Endothelial cell of umbilical vein (primary cell): ENCODE measurements around the gene USP49. TPM values are rescaled to one million over a fixed set of nuclear protein-coding genes. Genes with fewer than 3 reads are reported as not detected.

ENCODE experiments used
- BruUV-seq: library from RNA; stranded (reverse); fragments of 400-500 nt; replicated peaks from 2 replicates; lab custom pipeline; 2021; lab: Mats Ljungman, UMichigan
- CTCF ChIA-PET: fragments of 300-600, 350-600 bp; sonication (Branson Sonifier 250); formaldehyde crosslinking; loops from one replicate; lab custom pipeline; 2021; ENCODE audit warnings: antibody characterized with exemption, inconsistent platforms; lab: Charles Lee
- POLR2A ChIA-PET: fragments of 300-600, 350-600 bp; sonication (Branson Sonifier 250); formaldehyde crosslinking; loops from one replicate; lab custom pipeline; 2021; ENCODE audit warnings: antibody characterized with exemption, inconsistent platforms; lab: Charles Lee
- DNase-seq: peaks from one replicate; pipeline ENCODE4 v3.0.0-alpha.2; 2011; ENCODE audit warnings: low read depth, low spot score
- FAIRE-seq: peaks from 2 replicates; lab custom pipeline; 2011; peaks lifted over from hg19 to GRCh38; lab: Jason Lieb, UNC
- H2AFZ ChIP-seq: 2 replicates; pipeline ENCODE4 v1.6.0; 2012; ENCODE audit warnings: low read depth, low read length, control low read depth, inconsistent platforms
- H3K27ac ChIP-seq: 2 replicates; pipeline ENCODE4 v1.5.1; 2011; ENCODE audit warnings: low read depth, mild to moderate bottlenecking, control low read depth, low read length, moderate library complexity; ENCODE audit not compliant: insufficient read depth
- H3K27me3 ChIP-seq, 2 experiments: 2 replicates each; pipeline versions ENCODE4 v1.6.0 to v1.6.1; 2011; ENCODE audit warnings: low read length in 2 of 2, mixed read lengths in 1 of 2; ENCODE audit not compliant: control insufficient read depth in 2 of 2, insufficient read depth in 2 of 2
- H3K36me3 ChIP-seq, 2 experiments: 2 replicates in 1 of 2; 3 replicates in 1 of 2; pipeline ENCODE4 v1.5.1; 2011; ENCODE audit warnings: low read length in 2 of 2, mild to moderate bottlenecking in 1 of 2, moderate library complexity in 1 of 2; ENCODE audit not compliant: control insufficient read depth in 2 of 2, insufficient read depth in 2 of 2; ENCODE audit errors: extremely low read depth in 1 of 2
- H3K4me1 ChIP-seq: 3 replicates; pipeline ENCODE4 v1.5.1; 2011; ENCODE audit warnings: mild to moderate bottlenecking, low read length; ENCODE audit not compliant: control insufficient read depth, insufficient read depth; ENCODE audit errors: extremely low read depth
- H3K4me2 ChIP-seq: 2 replicates; pipeline ENCODE4 v1.6.1; 2011; ENCODE audit warnings: low read length, control low read depth, mixed read lengths; ENCODE audit not compliant: insufficient read depth
- H3K4me3 ChIP-seq, 3 experiments: fragments of 200-600 bp in 1 of 3; sonication (generic), shearing (Covaris generic) in 1 of 3; replicated peaks in 1 of 3; 2 replicates each; pipeline ENCODE4 v1.5.1; 2011 to 2016; ENCODE audit warnings: control low read depth in 3 of 3, low read length in 3 of 3, mild to moderate bottlenecking in 2 of 3, inconsistent platforms in 1 of 3, low read depth in 1 of 3, moderate library complexity in 1 of 3; ENCODE audit not compliant: insufficient read depth in 1 of 3
- H3K79me2 ChIP-seq: 2 replicates; pipeline ENCODE4 v1.6.0; 2012; ENCODE audit warnings: low read length, inconsistent platforms; ENCODE audit not compliant: control insufficient read depth, insufficient read depth
- H3K9ac ChIP-seq: replicated peaks from 2 replicates; pipeline ENCODE3; 2011; ENCODE audit warnings: low read length, control low read depth; ENCODE audit not compliant: insufficient read depth; ENCODE audit errors: extremely low read depth
- H3K9me1 ChIP-seq: replicated peaks from 3 replicates; pipeline ENCODE4 v1.6.0; 2011; ENCODE audit warnings: mild to moderate bottlenecking, low read length; ENCODE audit not compliant: control insufficient read depth, insufficient read depth; ENCODE audit errors: extremely low read depth
- H3K9me3 ChIP-seq: replicated peaks from 2 replicates; pipeline ENCODE4 v1.5.1; 2012; ENCODE audit warnings: low read length, inconsistent platforms; ENCODE audit not compliant: control insufficient read depth, insufficient read depth
- H4K20me1 ChIP-seq: replicated peaks from 2 replicates; pipeline ENCODE3; 2011; ENCODE audit warnings: mild to moderate bottlenecking, low read length; ENCODE audit not compliant: control insufficient read depth, insufficient read depth; ENCODE audit errors: extremely low read depth
- EZH2 ChIP-seq: IDR thresholded peaks from 2 replicates; pipeline ENCODE4 v1.6.1; 2012; ENCODE audit warnings: borderline replicate concordance, low read depth, mild to moderate bottlenecking, moderate library complexity, low read length, inconsistent platforms; ENCODE audit not compliant: severe bottlenecking
- FOS ChIP-seq: IDR thresholded peaks from 2 replicates; pipeline ENCODE4 v1.6.1; 2011; ENCODE audit warnings: mild to moderate bottlenecking, low read length, moderate library complexity, borderline replicate concordance; ENCODE audit not compliant: insufficient read depth
- GATA2 ChIP-seq: IDR thresholded peaks from 2 replicates; pipeline ENCODE4 v1.7.0; 2011; ENCODE audit warnings: low read depth, mild to moderate bottlenecking, moderate library complexity, mixed read lengths, low read length; ENCODE audit not compliant: insufficient read length, insufficient read depth
- JUN ChIP-seq: IDR thresholded peaks from 2 replicates; pipeline ENCODE4 v1.6.1; 2011; ENCODE audit warnings: borderline replicate concordance, low read depth; ENCODE audit not compliant: insufficient read length, insufficient read depth
- MYC ChIP-seq: IDR thresholded peaks from one replicate; pipeline ENCODE4 v1.6.1; 2011; ENCODE audit warnings: mild to moderate bottlenecking, low read depth, low read length
- POLR2A ChIP-seq: IDR thresholded peaks from 2 replicates; pipeline ENCODE4 v1.6.1; 2012; ENCODE audit warnings: low read depth, mild to moderate bottlenecking, control low read depth, low read length
- POLR2AphosphoS5 ChIP-seq: IDR thresholded peaks from 2 replicates; pipeline ENCODE4 v1.6.1; 2012; ENCODE audit warnings: low read depth, mild to moderate bottlenecking, control low read depth, low read length, moderate library complexity; ENCODE audit not compliant: insufficient read depth
- dilution Hi-C: fragments of 300-500 bp; cut with MboI; formaldehyde crosslinking; loops from one replicate; pipeline ENCODE4 v1.15.0; 2019; ENCODE audit warnings: low sequenced_read_pairs; ENCODE audit not compliant: extremely low pct_ligation_motif_present
- intact Hi-C: fragments of 100-400 bp; cut with micrococcal nuclease; formaldehyde crosslinking; loops from one replicate; pipeline ENCODE4 v1.10.0; 2022
- polyA plus RNA-seq, 4 experiments: library from polyadenylated mRNA; depleted of rRNA in 3 of 4; stranded (reverse) in 3 of 4; unstranded in 1 of 4; fragments of >200 nt; gene quantifications; 2 replicates each; pipeline versions ENCODE4 v1.2.1 to v1.2.3, GENCODE V29; 2011 to 2012; ENCODE audit warnings: missing spikeins in 1 of 4
- total RNA-seq: library from RNA; stranded (reverse); gene quantifications from 2 replicates; pipeline ENCODE4 v1.2.3, GENCODE V29; 2021
- TF ChIP-seq, protein P1 (sequence below): IDR thresholded peaks from 2 replicates; pipeline ENCODE4 v1.6.1; 2011; ENCODE audit not compliant: insufficient read depth, insufficient read length
- TF ChIP-seq, protein P2 (sequence below), 2 donors: IDR thresholded peaks; 1 replicate in 1 of 2; 2 replicates in 1 of 2; pipeline ENCODE4 v1.5.1; 2011; ENCODE audit warnings: low read length in 2 of 2, mild to moderate bottlenecking in 2 of 2, moderate library complexity in 2 of 2, control low read depth in 1 of 2, inconsistent platforms in 1 of 2, low read depth in 1 of 2; ENCODE audit not compliant: insufficient read depth in 1 of 2; ENCODE audit errors: extremely low read depth in 1 of 2

Gene USP49
- total and polyA plus RNA-seq, 2 donors (not counting 3 experiments of a cell fraction or from before 2014, with no cell fraction given): 2.4 to 4.1 TPM

DNA sequence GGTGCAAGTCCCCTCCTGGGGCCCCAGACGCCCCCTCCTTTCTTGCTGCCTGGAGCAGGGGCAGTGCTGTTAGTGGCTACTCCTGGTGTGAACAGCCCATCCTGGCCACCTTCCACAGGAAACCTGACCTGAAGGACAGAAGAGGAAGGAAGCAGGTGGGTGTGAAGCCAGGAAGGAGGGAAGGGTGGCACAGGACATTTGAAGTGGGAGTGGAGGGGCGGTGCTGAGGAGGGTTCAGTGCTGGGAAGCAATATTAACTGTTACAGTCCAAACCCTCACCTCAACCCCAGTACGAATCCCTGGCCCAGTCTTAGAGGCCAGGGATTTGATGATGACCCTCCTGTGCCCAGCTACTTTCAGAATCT is 113.8 kb downstream of the USP49 start:
- intact Hi-C loops (loop anchor here (2.0 kb wide), 1 partner anchor 433 kb away; no protein-coding TSS in a partner anchor), dilution Hi-C loops (no loop called here)
- DNase-seq (no peak), FAIRE-seq (no peak)
- H3K4me1 ChIP-seq: peaks cover 23% of the 10 kb centered on the region
- H3K9me3 ChIP-seq: no peaks in the 10 kb centered on the region
- no peaks in the 10 kb centered on the region for H4K20me1 ChIP-seq
- H3K27ac ChIP-seq: no peak overlapping the region
- H3K4me3 ChIP-seq: peak overlapping the region in 2 of 3 experiments; percentile 65 to 78
- no peak overlapping the region for H3K9ac ChIP-seq
- H3K27me3 ChIP-seq: no peaks in the 10 kb centered on the region
- no peak overlapping the region for H2AFZ ChIP-seq
- ChIA-PET CTCF (interaction anchor here (0.6 to 1.5 kb wide), 6 partner anchors 140 to 766 kb away, joined by 3 to 7 read pairs (median 4); partner anchors contain the start of genes BYSL and MED20), POLR2A (no interaction called here)
- H3K4me2 ChIP-seq: peak overlapping the region; percentile 74
- H3K9me1 ChIP-seq: no peaks in the 10 kb centered on the region
- BruUV-seq: no TSS peak
- no peaks in the 10 kb centered on the region for H3K79me2 ChIP-seq
- peaks cover 2 to 6% of the 10 kb centered on the region in 2 experiments for H3K36me3 ChIP-seq
- TF ChIP-seq POLR2A (no peak), GATA2 (no peak), MYC (no peak), EZH2 (no peak), FOS (no peak), POLR2AphosphoS5 (no peak), JUN (no peak)
- TF ChIP-seq, protein P1, sequence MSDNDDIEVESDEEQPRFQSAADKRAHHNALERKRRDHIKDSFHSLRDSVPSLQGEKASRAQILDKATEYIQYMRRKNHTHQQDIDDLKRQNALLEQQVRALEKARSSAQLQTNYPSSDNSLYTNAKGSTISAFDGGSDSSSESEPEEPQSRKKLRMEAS: no peak
- TF ChIP-seq, protein P2, sequence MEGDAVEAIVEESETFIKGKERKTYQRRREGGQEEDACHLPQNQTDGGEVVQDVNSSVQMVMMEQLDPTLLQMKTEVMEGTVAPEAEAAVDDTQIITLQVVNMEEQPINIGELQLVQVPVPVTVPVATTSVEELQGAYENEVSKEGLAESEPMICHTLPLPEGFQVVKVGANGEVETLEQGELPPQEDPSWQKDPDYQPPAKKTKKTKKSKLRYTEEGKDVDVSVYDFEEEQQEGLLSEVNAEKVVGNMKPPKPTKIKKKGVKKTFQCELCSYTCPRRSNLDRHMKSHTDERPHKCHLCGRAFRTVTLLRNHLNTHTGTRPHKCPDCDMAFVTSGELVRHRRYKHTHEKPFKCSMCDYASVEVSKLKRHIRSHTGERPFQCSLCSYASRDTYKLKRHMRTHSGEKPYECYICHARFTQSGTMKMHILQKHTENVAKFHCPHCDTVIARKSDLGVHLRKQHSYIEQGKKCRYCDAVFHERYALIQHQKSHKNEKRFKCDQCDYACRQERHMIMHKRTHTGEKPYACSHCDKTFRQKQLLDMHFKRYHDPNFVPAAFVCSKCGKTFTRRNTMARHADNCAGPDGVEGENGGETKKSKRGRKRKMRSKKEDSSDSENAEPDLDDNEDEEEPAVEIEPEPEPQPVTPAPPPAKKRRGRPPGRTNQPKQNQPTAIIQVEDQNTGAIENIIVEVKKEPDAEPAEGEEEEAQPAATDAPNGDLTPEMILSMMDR (IDR thresholded peaks at IDR 0.05; ENCODE audit: extremely low read depth in 1 of 2, insufficient read depth in 1 of 2, low read depth in 1 of 2, low read length in 2 of 2): no peak
